RWPE1 (cell line): ENCODE data around the gene ANKRA2.

Experiments
- CTCF ChIA-PET: fragments of 350-600 bp; sonication (Branson Sonifier 250); formaldehyde crosslinking; extraction: SDS; loops from one replicate; lab custom pipeline; 2021; lab: Yijun Ruan, JAX
- POLR2A ChIA-PET: fragments of 400-600 bp; formaldehyde crosslinking; extraction: SDS; loops from one replicate; lab custom pipeline; 2020; ENCODE audit warnings: antibody characterized with exemption; ENCODE audit not compliant: low non-redundant PET; lab: Yijun Ruan, JAX
- DNase-seq: peaks from one replicate; pipeline ENCODE4 v3.0.0; 2012; ENCODE audit warnings: low spot score
- H3K27ac ChIP-seq: fragments of 450-650 bp; 2 replicates; pipeline ENCODE4 v1.5.1; 2017
- TF ChIP-seq, protein P1 (sequence below): fragments of 450-650 bp; conservative IDR thresholded peaks from 2 replicates; pipeline ENCODE4 v1.5.1; 2017; ENCODE audit warnings: low read depth, mild to moderate bottlenecking

Gene ANKRA2

GRCh38 chr5:73532195-73532594, 33.2 kb downstream of the ANKRA2 start:
- POLR2A ChIA-PET: no interaction called here
- no peak for DNase-seq
- TF ChIP-seq, protein P1, sequence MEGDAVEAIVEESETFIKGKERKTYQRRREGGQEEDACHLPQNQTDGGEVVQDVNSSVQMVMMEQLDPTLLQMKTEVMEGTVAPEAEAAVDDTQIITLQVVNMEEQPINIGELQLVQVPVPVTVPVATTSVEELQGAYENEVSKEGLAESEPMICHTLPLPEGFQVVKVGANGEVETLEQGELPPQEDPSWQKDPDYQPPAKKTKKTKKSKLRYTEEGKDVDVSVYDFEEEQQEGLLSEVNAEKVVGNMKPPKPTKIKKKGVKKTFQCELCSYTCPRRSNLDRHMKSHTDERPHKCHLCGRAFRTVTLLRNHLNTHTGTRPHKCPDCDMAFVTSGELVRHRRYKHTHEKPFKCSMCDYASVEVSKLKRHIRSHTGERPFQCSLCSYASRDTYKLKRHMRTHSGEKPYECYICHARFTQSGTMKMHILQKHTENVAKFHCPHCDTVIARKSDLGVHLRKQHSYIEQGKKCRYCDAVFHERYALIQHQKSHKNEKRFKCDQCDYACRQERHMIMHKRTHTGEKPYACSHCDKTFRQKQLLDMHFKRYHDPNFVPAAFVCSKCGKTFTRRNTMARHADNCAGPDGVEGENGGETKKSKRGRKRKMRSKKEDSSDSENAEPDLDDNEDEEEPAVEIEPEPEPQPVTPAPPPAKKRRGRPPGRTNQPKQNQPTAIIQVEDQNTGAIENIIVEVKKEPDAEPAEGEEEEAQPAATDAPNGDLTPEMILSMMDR: no peak
- no peak overlapping the region for H3K27ac ChIP-seq
- CTCF ChIA-PET: no interaction called here

DNA sequence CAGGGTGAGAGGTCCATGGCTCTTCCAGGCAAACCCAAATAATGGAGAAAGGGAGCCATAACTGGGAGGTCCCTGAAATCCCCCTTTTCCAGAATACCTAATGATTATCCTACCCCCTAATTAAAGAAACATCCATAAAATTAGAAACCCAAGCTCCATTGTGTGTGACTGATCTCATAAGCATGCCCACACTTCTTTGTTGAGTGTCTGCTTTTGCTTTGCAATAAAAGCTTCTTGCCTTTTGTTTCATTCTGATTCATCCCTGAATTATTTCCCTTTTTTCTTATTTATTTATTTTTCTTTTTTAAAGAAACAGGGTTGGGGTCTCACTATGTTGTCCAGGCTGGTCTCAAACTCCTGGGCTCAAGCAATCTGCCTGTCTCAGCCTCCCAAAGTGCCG, 34.1 kb downstream of the ANKRA2 start:
- POLR2A ChIA-PET: no interaction called here
- CTCF ChIA-PET: interaction anchor here (0.6 to 0.8 kb wide), 3 partner anchors 10 to 39 kb away, joined by 3 to 4 read pairs (median 3); no protein-coding TSS in a partner anchor
- DNase-seq: no peak
- no peak overlapping the region for H3K27ac ChIP-seq
- TF ChIP-seq, protein P1: no peak

DNA sequence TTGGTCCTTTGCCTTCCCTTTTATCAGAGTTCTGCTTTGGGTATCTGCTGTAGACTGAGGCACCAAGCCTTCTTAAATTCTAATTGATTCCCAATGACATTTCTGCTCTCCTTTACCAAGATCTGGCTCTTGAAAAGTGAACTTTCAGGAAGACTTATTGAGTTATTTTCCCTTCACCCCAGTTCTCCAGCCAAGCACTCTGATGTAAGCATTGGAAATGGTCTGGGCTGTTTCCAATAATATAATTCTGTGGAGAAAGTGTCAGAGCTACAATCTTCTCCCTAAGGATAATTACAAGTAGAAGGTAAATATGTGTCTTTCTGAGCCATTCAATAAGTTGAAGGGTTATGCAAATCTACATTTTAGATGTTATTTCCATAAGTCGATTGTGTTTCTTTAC, 36.4 kb downstream of the ANKRA2 start:
- ChIA-PET POLR2A (no interaction called here), CTCF (no interaction called here)
- no peak for DNase-seq
- H3K27ac ChIP-seq: no peak overlapping the region
- TF ChIP-seq, protein P1: no peak

- ChIA-PET CTCF (no interaction called here), POLR2A (no interaction called here)
- TF ChIP-seq, protein P1: no peak
Measured at GRCh38 chr5:73528248-73528647, 37.2 kb downstream of the ANKRA2 start.

GRCh38 chr5:73525606-73526203, 39.7 kb downstream of the ANKRA2 start:
- ChIA-PET CTCF (interaction anchor here (0.5 to 1.0 kb wide), 6 partner anchors 8 to 759 kb away, joined by 3 to 4 read pairs (median 3); no protein-coding TSS in a partner anchor), POLR2A (no interaction called here)
- TF ChIP-seq, protein P1: no peak
- no peak overlapping the region for H3K27ac ChIP-seq
- DNase-seq: no peak

More at GRCh38 chr5:73528248-73528647, 37.2 kb downstream of the ANKRA2 start:
- DNase-seq: no peak
- H3K27ac ChIP-seq: no peak overlapping the region

GRCh38 chr5:73523861-73524260, 41.6 kb downstream of the ANKRA2 start:
- no peak for DNase-seq
- ChIA-PET CTCF (interaction anchor here (0.6 kb wide), 1 partner anchor 218 kb away, joined by 7 read pairs; no protein-coding TSS in a partner anchor), POLR2A (no interaction called here)
- no peak overlapping the region for H3K27ac ChIP-seq
- TF ChIP-seq, protein P1: no peak
